ENCODE data around the gene DSCAML1. TPM values are rescaled to one million over a fixed set of nuclear protein-coding genes. Genes with fewer than 3 reads are reported as not detected.
"Not testable (repeated sequence)": the region's sequence is repeated elsewhere in the genome, so short reads cannot be mapped to it uniquely, and the experiment has no call there.

The DSCAML1 gene
- total and polyA plus RNA-seq, 10 of the 15 experiments (the other 5 are each of a cell fraction or from before 2014, with no cell fraction given): 0.03 to 0.18 (median 0.06) TPM; not detected in 1

- H3K79me2 ChIP-seq (ENCODE audit: control insufficient read depth, insufficient read depth, low read length); ATAC-seq; intact Hi-C loops (cut with micrococcal nuclease; ENCODE audit: unreplicated experiment); FAIRE-seq; H3K27ac ChIP-seq (ENCODE audit: control insufficient read depth, insufficient read depth); H3K4me2 ChIP-seq (ENCODE audit: control insufficient read depth, insufficient read depth); CTCF ChIA-PET; POLR2A ChIA-PET; H3K4me1 ChIP-seq (ENCODE audit: control insufficient read depth, insufficient read depth, low read length); H3K4me3 ChIP-seq; H4K20me1 ChIP-seq (ENCODE audit: control insufficient read depth, insufficient read depth); DNase-seq (ENCODE audit: low read depth, low spot score); RAD21 ChIA-PET (ENCODE audit: unreplicated experiment); H3K9ac ChIP-seq (ENCODE audit: control insufficient read depth, insufficient read depth, low read length); H3K27me3 ChIP-seq (replicated peaks in 1 of 2; ENCODE audit: control insufficient read depth in 2 of 2, insufficient read depth in 2 of 2, low read length in 1 of 2); H2AFZ ChIP-seq (ENCODE audit: control insufficient read depth, low read depth, low read length); BruUV-seq (replicated peaks); H3K9me3 ChIP-seq (replicated peaks; ENCODE audit: control insufficient read depth, insufficient read depth, low read length); in situ Hi-C loops (cut with MboI); SMC1A ChIA-PET (ENCODE audit: uncharacterized antibody, unreplicated experiment): not testable (repeated sequence)
- peaks cover 4 to 17% of the 10 kb centered on the region in 2 experiments; a peak in 3 of 4 replicates for H3K36me3 ChIP-seq (ENCODE audit: control insufficient read depth in 2 of 2, insufficient read depth in 2 of 2, low read length in 1 of 2)
- 81% methylated on average over 2 of the region's 2 CpGs for WGBS (ENCODE audit: insufficient coverage, insufficient replicate concordance, low lambda C conversion rate, missing lambda C conversion rate)
Observed at GRCh38 chr11:117398618-117399017, 398.4 kb downstream of the DSCAML1 start.

- Histone ChIP-seq H3K4me2 (ENCODE audit: control insufficient read depth, insufficient read depth) (no peak overlapping the region), H2AFZ (ENCODE audit: control insufficient read depth, low read depth, low read length) (no peak overlapping the region), H3K27ac (ENCODE audit: control insufficient read depth, insufficient read depth) (no peak overlapping the region), H4K20me1 (ENCODE audit: control insufficient read depth, insufficient read depth) (no peaks in the 10 kb centered on the region), H3K9ac (ENCODE audit: control insufficient read depth, insufficient read depth, low read length) (no peak overlapping the region), H3K27me3 (replicated peaks in 1 of 2; ENCODE audit: control insufficient read depth in 2 of 2, insufficient read depth in 2 of 2, low read length in 1 of 2) (no peaks in the 10 kb centered on the region), H3K4me1 (ENCODE audit: control insufficient read depth, insufficient read depth, low read length) (no peaks in the 10 kb centered on the region), H3K9me3 (replicated peaks; ENCODE audit: control insufficient read depth, insufficient read depth, low read length) (no peaks in the 10 kb centered on the region; the same call in 1 of the 3 replicates), H3K36me3 (ENCODE audit: control insufficient read depth in 2 of 2, insufficient read depth in 2 of 2, low read length in 1 of 2) (peaks cover 10 to 24% of the 10 kb centered on the region in 2 experiments; a peak in 3 of 4 replicates), H3K79me2 (ENCODE audit: control insufficient read depth, insufficient read depth, low read length) (no peaks in the 10 kb centered on the region), H3K4me3 (no peak overlapping the region)
- ChIA-PET RAD21 (ENCODE audit: unreplicated experiment) (no interaction called here), SMC1A (ENCODE audit: uncharacterized antibody, unreplicated experiment) (no interaction called here), POLR2A (no interaction called here), CTCF (no interaction called here)
- no peak for DNase-seq (ENCODE audit: low read depth, low spot score)
- intact Hi-C loops (cut with micrococcal nuclease; ENCODE audit: unreplicated experiment): no loop called here
- no TSS peak for BruUV-seq (replicated peaks)
- ATAC-seq: no peak
- no peak for FAIRE-seq
- in situ Hi-C loops (cut with MboI): no loop called here
- WGBS (ENCODE audit: insufficient coverage, insufficient replicate concordance, low lambda C conversion rate, missing lambda C conversion rate): over 99% methylated on average over 8 of the region's 8 CpGs
- TF ChIP-seq BRCA1 (IDR thresholded peaks at IDR 0.05; ENCODE audit: low read depth, low read length) (no peak), JUND (IDR thresholded peaks at IDR 0.05; ENCODE audit: low read depth, low read length) (no peak), NFYB (IDR thresholded peaks at IDR 0.05; ENCODE audit: insufficient read depth, low read depth, low read length) (no peak), ZNF217 (IDR thresholded peaks at IDR 0.05) (no peak), BCL11A (IDR thresholded peaks at IDR 0.05; ENCODE audit: low read depth, low read length) (no peak), MTA3 (IDR thresholded peaks at IDR 0.05; ENCODE audit: borderline replicate concordance, low read length) (no peak), TCF7 (IDR thresholded peaks at IDR 0.05; ENCODE audit: borderline replicate concordance) (no peak), SREBF1 (IDR thresholded peaks at IDR 0.05; ENCODE audit: low read length) (no peak), EGR1 (IDR thresholded peaks at IDR 0.05; ENCODE audit: borderline replicate concordance in 1 of 2, low read depth in 2 of 2, low read length in 2 of 2) (no peak)
- TF ChIP-seq, protein P1, sequence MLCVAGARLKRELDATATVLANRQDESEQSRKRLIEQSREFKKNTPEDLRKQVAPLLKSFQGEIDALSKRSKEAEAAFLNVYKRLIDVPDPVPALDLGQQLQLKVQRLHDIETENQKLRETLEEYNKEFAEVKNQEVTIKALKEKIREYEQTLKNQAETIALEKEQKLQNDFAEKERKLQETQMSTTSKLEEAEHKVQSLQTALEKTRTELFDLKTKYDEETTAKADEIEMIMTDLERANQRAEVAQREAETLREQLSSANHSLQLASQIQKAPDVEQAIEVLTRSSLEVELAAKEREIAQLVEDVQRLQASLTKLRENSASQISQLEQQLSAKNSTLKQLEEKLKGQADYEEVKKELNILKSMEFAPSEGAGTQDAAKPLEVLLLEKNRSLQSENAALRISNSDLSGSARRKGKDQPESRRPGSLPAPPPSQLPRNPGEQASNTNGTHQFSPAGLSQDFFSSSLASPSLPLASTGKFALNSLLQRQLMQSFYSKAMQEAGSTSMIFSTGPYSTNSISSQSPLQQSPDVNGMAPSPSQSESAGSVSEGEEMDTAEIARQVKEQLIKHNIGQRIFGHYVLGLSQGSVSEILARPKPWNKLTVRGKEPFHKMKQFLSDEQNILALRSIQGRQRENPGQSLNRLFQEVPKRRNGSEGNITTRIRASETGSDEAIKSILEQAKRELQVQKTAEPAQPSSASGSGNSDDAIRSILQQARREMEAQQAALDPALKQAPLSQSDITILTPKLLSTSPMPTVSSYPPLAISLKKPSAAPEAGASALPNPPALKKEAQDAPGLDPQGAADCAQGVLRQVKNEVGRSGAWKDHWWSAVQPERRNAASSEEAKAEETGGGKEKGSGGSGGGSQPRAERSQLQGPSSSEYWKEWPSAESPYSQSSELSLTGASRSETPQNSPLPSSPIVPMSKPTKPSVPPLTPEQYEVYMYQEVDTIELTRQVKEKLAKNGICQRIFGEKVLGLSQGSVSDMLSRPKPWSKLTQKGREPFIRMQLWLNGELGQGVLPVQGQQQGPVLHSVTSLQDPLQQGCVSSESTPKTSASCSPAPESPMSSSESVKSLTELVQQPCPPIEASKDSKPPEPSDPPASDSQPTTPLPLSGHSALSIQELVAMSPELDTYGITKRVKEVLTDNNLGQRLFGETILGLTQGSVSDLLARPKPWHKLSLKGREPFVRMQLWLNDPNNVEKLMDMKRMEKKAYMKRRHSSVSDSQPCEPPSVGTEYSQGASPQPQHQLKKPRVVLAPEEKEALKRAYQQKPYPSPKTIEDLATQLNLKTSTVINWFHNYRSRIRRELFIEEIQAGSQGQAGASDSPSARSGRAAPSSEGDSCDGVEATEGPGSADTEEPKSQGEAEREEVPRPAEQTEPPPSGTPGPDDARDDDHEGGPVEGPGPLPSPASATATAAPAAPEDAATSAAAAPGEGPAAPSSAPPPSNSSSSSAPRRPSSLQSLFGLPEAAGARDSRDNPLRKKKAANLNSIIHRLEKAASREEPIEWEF (IDR thresholded peaks at IDR 0.05; ENCODE audit: insufficient replicate concordance, low read depth, low read length): no peak
- TF ChIP-seq, protein P2, sequence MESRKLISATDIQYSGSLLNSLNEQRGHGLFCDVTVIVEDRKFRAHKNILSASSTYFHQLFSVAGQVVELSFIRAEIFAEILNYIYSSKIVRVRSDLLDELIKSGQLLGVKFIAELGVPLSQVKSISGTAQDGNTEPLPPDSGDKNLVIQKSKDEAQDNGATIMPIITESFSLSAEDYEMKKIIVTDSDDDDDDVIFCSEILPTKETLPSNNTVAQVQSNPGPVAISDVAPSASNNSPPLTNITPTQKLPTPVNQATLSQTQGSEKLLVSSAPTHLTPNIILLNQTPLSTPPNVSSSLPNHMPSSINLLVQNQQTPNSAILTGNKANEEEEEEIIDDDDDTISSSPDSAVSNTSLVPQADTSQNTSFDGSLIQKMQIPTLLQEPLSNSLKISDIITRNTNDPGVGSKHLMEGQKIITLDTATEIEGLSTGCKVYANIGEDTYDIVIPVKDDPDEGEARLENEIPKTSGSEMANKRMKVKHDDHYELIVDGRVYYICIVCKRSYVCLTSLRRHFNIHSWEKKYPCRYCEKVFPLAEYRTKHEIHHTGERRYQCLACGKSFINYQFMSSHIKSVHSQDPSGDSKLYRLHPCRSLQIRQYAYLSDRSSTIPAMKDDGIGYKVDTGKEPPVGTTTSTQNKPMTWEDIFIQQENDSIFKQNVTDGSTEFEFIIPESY (IDR thresholded peaks at IDR 0.05): no peak
Observed at GRCh38 chr11:117396970-117397369, 400.0 kb downstream of the DSCAML1 start.

All from GM12878 (cell line).